DMS53 treated with DMSO at 0.1 percent for 48 hours (cell line): ENCODE data around the gene CFAP99.
"Not testable (repeated sequence)": the region's sequence is repeated elsewhere in the genome, so short reads cannot be mapped to it uniquely, and the experiment has no call there.

ENCODE experiments used
- DNase-seq: peaks from one replicate; lab custom pipeline; 2025; ENCODE audit not compliant: unreplicated experiment; lab: John Stamatoyannopoulos, UW

Gene CFAP99

DNA sequence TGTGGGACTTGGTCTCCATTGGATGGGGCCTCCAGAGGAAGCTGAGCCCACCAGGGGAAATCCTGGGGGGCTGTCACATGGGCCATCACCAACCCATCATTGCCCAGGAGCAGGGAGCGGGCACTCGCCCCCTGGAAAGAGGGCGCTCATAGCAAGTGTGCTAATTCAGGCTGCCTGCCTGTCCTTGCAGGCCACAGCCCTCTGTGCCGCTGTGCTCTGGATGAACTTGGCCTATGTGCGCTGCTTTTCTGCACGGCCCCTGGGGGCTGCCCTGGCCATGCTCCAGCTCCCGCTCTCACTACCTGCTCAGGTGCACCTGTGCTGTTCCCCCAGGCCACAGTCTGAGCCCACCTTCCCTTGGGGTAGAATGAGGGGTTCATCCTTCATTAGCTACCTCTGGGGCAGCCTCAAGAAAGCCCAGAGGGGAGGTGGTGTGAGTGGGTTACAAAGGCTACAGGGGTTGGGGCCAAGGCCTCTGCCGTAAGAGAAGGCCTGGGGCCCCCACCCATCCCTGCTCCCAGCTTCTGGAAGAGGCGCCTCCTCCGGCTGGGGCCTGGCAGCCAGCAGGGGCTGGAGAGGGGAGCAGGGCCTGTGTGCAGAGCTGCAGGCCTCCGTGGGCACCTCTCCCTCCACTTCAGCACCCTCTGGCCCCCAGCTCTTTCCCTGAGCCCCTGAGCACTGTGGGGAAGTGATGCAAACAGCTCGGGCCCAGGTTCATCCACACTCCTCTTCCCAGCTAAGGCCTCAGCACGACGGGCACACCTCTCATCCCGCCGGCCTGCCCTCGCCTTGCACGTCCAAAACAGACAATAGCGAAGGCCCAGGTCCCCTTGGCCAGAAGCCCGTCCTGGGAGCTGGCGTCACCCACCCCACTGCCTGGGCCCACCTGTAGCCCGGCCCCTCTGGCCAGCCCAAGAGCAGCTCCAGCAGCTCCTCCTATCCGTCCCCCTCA lies 8.9 kb downstream of the CFAP99 start:
- DNase-seq, result no peak

DNA sequence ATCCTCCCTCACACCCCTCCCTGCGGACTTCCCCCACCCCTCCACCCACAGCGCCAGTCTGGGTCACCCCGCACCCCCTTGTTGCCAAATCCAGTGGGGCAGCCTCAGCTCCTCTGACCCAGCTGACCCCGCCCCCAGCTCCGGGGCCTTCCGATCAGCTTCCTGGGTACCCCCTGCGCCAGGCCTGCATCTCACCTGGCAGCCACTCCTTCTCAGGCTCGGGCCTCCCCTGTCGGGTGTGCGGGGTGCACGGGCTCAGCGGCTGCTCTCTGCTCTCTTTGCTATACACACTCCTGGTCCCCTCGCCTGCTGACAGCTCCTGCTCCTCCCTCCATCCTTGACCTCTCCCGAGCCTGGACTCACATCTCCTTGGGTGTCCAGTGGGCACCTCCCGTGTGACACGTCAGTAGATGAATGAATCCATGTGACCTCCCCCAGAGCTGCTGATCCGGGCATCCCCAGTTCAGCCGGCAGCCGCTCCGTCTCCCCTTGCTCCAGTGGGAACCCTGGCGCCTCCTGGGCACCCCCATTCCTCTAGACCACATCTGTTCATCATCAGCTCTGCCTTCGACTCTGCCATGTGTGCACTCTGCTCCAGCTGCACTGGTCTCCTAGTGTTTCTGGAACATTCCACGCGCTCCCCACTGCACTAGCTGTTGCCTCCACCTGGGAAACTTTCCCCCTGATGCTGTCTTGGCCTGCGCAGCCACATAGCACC lies 9.9 kb downstream of the CFAP99 start:
- DNase-seq, result no peak

DNA sequence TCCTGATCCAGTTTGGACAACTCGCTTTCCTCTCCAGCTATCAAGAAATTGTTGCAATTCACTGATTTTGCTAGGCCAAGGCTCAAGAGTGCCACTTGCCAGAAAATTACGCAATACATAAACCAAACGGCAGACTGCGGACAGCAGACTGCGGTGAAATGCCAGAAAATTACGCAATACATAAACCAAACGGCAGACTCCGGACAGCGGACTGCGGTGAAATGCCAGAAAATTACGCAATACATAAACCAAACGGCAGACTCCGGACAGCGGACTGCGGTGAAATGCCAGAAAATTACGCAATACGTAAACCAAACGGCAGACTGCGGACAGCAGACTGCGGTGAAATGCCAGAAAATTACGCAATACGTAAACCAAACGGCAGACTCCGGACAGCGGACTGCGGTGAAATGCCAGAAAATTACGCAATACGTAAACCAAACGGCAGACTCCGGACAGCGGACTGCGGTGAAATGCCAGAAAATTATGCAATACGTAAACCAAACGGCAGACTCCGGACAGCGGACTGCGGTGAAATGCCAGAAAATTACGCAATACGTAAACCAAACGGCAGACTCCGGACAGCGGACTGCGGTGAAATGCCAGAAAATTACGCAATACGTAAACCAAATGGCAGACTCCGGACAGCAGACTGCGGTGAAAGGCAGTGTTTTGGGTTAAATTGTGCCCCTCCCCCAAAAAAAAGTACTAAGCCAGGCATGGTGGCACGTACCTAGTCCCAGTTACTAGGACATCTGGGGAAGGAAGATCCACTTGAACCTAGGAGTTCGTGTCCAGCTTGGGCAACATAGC lies 11.4 kb downstream of the CFAP99 start:
- DNase-seq, result not testable (repeated sequence)

DNA sequence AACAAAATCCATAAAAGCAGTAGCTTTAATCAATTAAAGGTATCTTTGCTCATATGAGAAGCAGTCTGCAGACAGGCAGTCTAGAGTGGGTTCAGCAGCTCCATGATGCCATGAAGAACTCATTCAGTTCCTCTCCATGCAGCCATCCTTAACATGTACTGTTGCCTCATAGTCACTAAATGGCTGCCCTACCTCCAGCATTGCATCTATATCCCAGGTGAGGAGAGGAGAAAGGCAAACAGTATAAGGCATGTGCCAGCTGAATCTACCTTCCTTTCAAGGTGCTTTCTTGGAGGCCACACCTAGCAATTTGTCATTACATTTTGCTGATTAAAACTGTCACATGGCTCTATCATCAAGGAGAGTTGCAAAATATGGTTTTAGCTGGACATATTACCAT lies 13.2 kb downstream of the CFAP99 start:
- DNase-seq, result no peak

DNA sequence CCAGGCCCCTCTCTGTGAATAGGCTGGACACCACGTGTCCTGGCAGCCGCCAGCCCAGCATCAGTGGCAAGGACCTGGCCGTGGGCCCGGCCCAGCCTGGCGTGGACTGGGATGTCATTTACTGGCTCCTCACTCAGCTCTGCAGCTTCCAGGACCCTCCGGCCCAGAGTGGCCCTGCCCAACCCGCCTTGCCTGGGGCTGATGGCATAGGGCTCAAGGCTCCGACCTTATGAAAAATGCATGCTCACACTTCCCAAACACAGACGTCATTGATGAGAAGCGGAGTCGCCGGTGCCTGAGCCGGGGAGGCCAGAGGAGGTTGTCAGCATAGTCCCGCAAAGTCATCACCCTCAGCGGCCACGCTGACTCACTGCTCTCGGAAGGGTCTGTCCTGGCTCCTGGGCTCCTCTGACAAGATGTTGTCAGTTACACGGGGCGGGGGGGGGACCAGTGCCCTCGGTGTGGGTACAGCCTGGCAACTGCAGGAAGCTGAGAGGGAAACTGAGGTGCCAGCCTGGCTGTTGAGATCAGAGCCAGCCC lies 14.3 kb downstream of the CFAP99 start:
- no peak for DNase-seq

DNA sequence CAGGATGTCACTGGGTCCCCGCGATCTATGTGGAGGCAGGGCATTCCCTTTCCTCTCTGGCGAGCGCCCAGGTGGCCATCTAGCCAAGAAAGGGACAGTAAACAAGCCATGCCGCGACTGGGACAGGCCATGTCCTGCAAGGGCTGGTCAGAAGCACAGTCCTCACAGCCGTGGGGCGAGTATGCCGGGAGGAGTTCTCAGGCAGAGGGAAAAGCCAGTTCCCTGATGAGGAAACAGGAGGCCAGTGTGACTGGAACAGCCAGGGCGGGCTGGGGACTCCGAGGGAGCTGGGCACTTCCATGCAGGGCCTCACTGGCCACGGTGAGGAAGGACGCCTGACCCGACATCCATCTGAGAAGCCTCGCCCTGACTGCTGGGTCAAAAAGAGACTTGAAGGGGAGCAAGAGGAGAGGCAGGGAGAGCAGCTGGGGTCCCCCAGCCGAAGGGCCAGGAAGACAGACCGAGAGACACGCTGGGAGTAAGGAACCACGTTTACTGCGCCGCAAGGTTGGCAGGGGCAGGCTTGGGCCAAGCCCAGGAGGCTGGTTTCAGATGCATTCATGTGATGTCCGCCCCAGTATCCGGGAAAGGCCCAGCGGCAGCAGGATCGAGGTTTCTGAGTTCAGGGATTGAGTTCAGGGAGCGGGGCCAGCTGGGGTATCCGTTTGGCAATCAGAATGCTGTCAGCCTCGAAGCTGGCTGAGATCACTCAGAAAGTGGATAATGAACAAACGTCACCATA lies 15.0 kb downstream of the CFAP99 start:
- DNase-seq, result no peak

DNA sequence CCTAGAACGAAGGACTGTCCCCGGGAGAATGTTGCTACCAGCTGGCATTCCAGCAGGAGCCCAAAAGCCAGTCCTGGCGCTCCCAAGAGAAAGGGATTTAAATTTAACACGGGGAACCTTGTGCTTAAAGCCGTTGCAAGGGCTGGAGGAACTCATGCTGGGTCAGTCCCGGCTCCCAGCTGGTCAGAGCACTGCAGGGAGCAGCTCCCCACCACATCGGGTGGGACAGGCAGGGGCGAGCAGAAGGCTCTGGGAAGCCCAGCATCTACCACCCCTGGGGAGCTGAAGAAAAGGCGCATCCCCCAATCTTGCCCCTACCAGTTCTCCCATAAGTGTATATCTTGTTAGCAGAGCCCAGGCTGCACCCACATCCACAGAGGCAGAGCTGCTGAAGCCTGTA lies 15.7 kb downstream of the CFAP99 start:
- no peak for DNase-seq

DNA sequence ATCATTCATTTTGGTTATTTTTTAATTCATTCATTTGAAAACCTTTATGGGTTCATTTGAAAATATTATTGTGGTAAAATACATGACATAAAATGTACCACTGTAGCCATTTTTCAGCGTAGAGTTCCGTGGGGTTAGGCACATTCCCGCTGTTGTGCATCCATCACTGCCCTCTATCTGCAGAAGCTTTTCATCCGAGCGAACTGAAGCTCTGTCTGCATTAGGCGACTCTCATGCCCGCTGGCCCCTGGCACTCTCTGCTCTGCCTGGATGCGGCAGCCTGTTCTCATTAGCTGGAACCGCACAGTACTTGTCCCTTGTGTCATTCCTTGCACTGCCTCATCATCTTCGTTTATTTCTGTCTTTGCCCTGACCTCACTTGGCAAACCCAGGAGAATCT lies 17.5 kb downstream of the CFAP99 start:
- peak; percentile 22 for DNase-seq

DNA sequence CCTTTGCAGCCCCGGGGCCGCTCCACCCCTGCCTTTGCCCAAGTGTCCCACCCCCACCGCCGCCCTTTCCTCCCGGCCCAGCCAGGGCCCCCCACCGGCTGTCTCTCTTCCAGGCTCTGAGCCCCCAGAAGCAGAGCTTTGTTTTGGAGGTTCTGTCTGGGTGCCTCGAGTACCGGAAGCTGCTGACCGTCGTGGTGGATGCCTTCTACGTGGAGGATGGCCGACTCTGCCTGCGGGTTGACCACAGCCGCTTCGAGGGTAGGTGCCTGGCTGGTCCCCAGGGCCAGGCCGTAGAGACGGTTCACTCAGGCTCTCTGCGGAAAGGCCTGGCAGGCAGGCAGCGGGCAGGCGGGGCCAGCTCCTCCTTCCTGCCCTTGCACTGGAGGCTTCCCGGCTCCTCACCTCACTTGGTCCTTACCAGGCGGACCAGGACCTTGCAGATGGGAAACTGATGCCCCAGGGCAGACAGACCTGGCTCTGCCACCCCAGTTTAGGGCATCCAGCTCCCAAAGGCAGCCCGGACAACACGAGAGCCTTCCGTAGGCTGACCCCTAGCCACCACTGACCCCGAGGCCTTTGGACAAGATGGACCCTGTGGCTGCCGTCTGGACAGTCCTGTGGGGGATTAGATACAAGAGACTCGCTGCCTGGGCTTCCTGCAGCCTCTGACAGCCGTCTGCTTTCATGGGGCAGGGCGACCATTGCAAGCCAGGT lies 18.2 kb downstream of the CFAP99 start:
- no peak for DNase-seq

DNA sequence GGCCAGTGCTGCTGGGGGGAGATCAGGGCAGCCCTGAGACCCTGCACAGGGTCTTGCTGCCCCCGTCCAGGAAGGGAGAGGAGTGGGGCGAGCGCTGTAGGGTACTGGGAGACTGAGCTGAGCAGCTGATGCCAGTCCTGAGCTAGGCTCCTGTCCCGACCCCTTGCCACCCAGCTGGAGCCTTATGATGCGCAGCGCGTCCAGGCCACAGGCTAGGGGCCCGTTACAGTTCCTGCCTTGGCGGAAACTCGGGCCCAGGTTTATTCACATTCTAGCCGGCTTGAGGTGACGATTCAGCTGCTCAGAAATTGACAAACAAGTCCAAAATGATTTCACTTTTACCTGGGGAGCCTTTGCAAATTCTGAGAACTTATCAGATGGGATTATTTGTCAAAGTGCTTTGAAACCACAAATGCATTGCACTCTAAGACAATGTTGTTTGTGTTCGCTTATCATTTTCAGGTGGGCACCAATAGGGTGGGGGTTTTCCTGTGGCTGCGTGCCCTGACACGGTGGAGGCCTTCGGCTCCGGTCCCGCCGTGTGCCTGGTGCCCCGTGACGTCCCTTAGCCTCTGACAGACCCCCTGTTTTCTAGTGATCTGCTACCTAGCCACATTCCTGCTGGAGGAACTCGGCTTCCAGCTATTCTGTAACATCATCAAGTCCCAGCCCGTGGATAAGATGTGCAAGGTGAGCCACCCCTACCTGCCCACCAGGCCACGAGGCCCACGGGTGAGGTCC lies 18.9 kb downstream of the CFAP99 start:
- DNase-seq, result no peak

DNA sequence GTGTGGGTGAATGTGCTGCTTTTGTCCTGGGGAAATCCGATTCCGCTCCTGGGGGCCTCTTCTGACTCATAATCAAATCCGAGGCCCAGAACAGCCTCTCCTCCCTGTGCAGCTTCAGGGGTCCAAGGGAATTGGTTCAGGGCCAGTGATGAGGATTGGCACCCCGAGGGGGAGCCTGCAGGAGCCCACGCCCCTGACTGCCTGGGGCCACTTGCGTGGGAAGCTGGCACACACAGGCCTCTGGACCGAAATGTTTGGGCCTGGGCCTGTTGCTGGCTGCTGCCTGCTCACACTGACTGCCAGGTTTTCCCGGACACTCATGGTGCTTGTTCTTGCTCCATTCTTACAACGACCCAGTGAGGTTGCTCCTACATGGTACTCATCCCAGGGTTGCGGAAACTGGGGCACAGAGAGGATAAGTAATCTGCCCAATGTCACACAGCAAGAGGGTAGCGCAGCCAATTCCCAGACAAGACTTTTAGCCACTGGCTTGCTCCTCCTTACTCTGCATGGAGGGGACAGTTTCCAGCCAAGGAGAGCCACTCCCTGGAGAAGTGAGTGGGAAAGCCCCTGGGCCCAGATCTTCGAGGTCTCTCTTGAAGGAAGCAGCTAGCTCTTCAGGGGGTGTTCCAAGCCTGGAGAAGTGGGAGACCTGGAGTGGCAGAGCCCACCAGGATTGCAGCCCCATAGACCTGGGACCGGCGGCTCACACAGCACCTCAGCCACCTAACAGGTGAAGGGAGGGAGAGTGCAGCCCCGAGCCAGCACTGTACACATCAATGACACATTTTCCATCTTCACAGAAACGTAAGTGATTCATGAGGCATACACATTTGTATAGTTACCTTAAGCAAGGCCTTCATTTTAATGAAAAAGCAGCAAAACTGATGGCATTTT lies 20.3 kb downstream of the CFAP99 start:
- DNase-seq, result no peak

DNA sequence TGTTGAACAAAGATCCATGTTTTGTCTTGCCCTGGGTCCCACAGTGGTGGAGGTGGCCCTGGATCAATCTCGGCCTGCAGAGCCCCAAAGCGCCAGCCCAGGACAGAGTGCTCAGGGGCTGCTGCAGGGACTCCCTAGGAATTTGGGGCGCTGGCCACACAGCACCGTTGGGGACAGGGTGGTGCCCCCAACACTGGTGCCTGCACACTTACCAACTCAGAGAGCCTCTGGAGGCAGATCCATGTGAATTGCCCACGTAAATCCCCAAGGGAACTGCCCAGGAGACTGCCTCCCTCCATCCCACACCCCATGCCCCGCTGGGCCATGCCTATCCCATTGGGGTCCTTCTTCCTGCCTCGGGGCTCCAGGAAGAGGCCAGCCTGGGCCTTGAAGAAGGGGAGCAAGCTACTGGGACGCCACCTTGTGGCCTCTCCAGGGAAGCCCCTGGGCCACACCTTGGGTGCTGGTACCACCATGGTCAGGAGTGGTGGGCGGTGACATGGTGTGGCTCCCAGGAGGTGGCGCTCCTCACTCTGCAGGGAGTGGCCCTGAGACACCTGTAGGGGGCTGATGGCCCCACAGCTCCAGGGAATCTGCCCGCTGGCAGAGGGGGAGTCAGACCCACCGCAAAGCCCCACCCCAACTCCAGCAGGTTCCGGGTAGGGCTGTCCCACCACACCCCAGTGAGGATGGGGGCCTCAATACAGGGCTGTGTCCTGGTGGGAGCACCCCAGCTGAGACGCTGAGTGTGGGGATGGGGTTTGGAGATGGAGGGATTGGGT lies 22.8 kb downstream of the CFAP99 start:
- peak; percentile 68 for DNase-seq

DNA sequence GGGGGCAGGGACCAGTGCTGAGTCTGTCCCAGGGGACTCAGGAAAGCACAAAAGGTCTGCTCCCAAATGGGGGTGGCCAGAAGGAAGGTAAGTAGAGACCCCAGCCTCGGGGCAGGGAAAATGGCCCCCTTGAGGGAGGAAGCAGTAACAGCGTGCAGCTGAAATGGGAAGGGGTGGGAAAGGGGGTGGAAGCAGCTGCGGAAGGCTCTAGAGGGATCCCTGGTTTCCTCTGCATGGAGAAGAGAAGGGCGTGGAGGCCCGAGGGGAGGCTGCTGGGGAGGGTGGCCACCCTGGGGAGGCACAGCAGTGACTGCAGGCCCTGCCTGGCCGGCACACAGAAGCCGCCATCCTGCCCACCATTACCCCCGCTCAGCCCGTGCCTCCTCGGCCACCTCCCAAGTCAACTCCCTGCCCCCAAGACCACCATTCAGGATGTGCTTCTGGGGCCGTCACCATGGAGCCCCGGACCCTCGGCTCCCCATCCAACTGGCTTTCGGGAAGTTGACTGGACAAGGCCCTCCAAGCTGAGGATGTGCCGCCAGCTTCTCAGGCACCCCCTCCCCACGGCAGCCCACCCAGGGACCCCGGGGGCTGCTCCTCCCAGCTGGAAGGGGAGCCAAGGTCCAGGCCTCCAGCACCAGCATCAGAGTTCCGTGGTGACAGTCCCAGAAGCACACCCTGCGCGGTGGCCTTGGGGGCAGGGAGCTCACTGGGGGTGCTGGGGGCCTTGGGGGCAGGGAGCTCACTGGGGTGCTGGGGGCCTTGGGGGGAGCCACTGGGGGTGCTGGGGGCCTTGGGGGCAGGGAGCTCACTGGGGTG lies 23.6 kb downstream of the CFAP99 start:
- DNase-seq, result no peak

DNA sequence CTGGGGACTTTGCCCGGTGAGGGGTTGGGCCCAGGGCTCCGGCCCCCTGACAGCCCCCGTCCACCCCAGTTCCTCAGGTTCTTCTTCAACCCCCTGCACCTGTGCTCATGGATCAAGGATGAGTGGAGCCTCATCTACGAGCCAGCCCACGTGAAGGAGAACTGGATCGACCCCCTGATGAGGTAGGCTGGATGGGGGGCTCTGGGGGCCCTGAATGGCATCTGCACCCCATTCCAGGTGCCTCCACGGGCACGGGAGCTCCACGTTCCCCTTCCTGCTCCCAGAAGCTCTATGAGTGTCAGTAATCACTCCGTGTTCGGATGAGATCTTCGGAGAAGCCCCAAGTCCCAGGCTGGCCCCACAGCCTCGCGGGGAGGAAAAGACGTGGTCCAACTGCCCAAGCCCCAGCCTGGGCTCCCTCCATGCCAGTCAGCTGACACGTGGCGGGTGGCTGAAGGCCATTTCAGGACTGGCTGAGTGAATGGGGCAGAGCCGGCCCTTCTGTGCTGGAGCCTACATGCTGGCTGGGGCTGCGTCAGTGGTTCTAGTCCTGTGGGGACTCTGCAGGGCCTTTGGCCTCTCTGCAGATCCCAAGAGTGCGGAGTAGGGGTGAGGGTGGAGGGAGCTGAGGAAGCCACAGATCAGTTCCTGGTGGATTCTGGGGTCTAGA lies 24.4 kb downstream of the CFAP99 start:
- DNase-seq, result no peak

DNA sequence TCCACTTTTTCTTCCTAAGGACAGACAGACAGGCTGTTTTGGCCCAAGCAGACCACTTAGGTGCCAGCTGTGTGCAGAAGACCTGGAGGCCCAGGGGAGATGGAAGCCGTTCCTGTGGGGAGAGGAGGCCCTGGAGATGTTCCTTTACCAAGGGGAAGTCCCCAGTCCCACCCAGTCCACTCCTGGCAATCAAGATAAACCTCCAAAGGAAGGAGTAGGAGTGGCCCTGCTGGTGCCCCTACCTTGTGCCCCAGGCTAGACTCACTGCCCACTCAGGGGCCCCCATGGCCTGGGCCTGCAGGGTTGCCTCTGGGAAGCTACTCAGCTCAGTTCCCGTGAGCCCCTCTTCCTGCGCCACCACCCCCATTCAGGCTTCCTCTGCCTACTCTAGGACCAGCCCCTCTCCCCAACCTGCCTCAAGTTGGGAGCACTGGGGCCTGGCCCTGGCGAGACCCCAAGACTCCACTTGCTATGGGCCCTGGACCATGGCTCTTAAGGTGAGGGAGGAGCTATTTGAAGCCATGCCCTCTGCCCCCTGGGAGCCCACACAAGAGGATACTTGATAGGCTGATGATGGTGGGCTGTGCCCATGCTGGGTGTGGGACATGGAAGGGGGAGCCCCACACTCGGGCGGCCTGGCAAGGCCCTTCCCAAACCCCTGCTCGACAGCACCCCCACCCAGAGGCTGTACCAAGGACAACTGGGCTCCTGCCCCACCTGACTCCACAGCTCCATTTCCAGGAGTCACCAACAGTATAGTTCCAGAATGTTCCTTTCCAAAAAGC lies 25.4 kb downstream of the CFAP99 start:
- DNase-seq, result no peak
